ENCODE results near the gene C1QTNF8.

C1QTNF8 gene

DNA sequence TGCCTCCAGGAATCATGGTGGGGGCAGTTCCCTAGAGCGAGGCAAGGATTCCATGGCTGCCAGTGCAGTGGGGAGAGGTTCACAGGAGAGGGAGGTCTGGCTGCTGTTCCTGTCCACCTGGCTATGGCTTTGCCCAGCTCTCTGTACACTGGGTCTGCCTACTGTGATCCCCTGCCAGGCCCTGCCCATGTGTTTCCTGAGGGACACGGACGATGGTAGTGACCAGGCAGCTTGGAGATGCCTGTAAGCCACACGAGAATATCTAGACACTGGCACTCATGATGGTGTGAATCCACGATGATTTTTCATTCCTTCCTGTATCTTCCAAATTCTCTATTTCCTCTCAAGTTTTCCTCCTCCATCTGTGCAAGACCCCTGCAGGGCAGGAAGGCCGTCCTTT is 11.1 kb downstream of the C1QTNF8 start:
- no peak for DNase-seq
- peaks cover 11% of the 10 kb centered on the region for H3K9me3 Mint-ChIP-seq
- H3K36me3 Mint-ChIP-seq (ENCODE audit: low read depth), result no peaks in the 10 kb centered on the region
- peaks cover 43% of the 10 kb centered on the region for H3K27me3 Mint-ChIP-seq
- H3K27ac Mint-ChIP-seq, result no peak overlapping the region
- no peaks in the 10 kb centered on the region for H3K4me1 Mint-ChIP-seq (ENCODE audit: low read depth)
- no peak overlapping the region for H3K4me3 Mint-ChIP-seq

DNA sequence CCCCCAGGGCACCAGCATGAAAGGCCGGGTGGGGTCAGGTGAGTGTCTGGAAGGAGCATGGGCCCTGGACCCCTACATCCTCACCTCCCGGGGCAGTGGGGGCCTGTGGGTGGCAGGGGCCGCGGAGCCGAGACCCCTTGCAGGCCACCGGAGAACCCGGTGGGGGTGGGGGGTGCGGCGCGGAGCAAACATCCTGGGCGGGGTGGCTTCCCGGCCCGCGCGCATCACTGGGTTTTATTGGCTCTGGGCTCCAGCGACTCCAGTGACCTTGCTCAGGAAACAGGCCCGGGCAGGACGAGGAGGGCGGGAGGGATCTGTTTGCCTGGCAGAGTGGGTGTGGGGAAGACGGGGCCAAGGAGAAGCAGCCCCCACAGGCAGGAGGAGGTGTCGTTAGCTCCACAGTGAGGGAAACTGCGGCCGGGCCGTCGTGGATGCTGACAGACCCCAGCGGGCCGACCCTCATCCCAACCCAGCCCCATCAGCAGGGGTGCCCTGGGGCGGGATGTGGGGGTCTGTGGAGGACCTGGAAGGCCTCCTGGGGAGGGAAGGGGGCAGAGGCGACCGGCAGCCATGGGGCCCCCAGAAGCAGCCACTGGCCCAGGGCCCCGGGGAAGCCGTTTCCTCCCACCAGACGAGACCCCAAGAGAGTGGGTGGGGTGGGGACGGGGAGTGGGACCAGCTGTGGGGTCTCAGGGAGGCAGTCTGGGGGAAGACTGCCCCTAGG is 12.9 kb downstream of the C1QTNF8 start:
- Mint-ChIP-seq H3K36me3 (ENCODE audit: low read depth) (no peaks in the 10 kb centered on the region), H3K27ac (no peak overlapping the region), H3K4me1 (ENCODE audit: low read depth) (no peaks in the 10 kb centered on the region), H3K9me3 (peaks cover 11% of the 10 kb centered on the region), H3K4me3 (no peak overlapping the region), H3K27me3 (peaks cover 44% of the 10 kb centered on the region)
- DNase-seq, result no peak

DNA sequence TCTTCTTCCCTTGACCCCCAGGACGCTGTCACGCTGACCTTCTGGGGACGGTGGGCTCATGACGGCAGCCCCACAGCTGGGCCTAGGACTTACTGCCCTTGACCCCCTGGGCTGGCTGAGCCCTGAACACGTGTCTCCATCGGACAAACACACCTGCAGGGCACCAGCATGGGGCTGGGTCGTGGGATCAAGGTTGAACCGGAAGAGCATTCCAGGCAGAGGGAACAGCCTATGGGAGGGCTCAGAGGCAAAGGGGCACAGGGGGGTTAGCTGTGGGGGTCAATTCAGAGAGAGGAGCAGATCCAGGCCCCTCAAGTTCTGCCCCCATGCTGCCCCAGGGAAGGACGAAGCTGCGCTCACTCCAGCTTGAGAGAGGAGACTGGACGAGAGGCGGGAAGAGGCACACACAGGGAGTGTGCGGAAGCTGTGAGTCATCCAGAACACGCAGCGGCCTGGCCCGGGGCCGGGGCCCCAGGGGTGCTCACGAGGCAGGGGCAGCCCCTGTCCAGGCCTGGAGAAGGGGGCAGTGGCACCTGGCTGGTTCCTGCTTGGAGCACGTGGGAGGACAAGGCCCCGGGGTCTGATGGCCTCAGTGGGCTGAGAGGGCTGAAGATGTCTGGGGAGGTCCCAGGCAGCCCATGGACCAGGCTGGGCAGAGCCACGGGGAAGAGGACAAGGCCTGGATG is 13.6 kb downstream of the C1QTNF8 start:
- Mint-ChIP-seq H3K9me3 (peaks cover 11% of the 10 kb centered on the region), H3K4me3 (no peak overlapping the region), H3K27ac (no peak overlapping the region), H3K27me3 (peaks cover 43% of the 10 kb centered on the region), H3K4me1 (ENCODE audit: low read depth) (no peaks in the 10 kb centered on the region), H3K36me3 (ENCODE audit: low read depth) (no peaks in the 10 kb centered on the region)
- no peak for DNase-seq

DNA sequence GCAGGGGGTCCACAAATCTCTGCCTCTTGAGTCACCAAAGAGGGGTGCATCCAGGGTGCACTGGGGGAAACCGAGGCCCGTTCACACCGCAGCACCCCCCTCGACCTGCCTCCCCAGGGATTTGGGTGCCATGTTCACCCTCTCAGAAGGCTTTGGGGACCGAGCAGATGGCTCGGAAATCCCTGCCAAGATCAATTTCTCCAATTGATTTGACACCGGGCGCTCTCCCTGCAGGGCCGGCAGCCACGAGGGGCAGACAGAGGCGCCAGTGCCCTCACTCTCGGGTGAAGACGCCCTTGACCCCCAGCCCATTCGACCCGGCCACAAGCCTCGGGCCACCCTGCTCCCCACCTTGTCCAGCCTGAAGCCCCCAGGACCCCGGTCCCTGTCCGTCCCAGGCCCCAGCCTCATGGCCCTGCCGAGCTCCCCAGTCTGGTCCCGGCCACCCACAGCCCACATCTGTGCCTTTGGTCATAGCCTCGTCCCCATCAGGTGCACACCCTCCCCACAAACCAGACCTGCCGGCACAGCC is 14.2 kb downstream of the C1QTNF8 start:
- Mint-ChIP-seq H3K9me3 (peaks cover 11% of the 10 kb centered on the region), H3K27ac (no peak overlapping the region), H3K36me3 (ENCODE audit: low read depth) (no peaks in the 10 kb centered on the region), H3K4me3 (no peak overlapping the region), H3K27me3 (peaks cover 49% of the 10 kb centered on the region), H3K4me1 (ENCODE audit: low read depth) (no peaks in the 10 kb centered on the region)
- DNase-seq, result no peak

DNA sequence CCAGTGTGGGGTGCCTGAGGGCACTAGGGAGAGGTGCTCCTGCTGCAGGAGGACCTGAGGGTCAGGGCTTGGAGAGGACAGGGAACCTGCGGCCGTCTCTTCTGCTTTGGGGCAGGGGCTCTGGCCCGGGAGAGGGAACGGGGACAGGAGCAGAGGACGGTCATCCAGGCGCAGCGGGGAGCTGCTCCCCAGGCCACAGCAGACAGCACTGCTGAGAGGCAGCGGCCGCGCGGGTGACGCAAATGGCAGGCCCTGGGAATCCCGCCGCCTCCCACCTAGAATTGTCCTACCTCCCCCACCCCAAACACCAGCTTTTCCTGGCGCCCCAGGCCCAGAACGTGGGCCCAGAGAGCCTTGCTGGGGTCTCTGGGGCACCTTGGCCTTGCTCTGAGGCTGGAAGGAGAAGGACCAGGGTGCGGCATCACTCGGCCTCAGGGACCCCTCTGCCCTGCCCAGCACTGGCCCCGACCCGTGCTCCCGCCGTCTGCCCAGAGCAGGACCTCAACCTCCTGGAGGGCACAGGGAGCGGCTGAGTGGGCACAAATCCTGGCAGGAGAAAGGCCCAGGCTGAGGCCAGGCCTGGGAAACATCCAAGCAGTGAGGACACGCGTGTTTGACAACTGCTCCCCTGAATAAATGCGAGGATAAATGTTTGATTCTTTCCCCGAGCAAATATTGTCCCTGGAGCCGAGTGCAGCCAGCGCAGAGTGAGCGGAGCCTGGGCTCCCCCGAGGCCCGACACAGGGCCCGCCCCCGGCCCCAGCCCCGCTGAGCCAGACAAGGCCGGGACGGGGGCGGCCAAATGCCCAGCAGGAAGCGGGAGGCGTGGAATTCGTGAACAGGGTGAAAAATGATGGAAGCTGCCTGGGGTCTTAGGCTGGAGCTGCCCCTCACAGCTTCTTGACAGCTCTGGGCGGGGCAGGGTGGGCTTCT is 15.0 kb downstream of the C1QTNF8 start:
- H3K9me3 Mint-ChIP-seq, result peaks cover 11% of the 10 kb centered on the region
- H3K27ac Mint-ChIP-seq, result no peak overlapping the region
- H3K4me3 Mint-ChIP-seq, result no peak overlapping the region
- H3K27me3 Mint-ChIP-seq, result peaks cover 55% of the 10 kb centered on the region
- no peak for DNase-seq
- no peaks in the 10 kb centered on the region for H3K36me3 Mint-ChIP-seq (ENCODE audit: low read depth)
- no peaks in the 10 kb centered on the region for H3K4me1 Mint-ChIP-seq (ENCODE audit: low read depth)

DNA sequence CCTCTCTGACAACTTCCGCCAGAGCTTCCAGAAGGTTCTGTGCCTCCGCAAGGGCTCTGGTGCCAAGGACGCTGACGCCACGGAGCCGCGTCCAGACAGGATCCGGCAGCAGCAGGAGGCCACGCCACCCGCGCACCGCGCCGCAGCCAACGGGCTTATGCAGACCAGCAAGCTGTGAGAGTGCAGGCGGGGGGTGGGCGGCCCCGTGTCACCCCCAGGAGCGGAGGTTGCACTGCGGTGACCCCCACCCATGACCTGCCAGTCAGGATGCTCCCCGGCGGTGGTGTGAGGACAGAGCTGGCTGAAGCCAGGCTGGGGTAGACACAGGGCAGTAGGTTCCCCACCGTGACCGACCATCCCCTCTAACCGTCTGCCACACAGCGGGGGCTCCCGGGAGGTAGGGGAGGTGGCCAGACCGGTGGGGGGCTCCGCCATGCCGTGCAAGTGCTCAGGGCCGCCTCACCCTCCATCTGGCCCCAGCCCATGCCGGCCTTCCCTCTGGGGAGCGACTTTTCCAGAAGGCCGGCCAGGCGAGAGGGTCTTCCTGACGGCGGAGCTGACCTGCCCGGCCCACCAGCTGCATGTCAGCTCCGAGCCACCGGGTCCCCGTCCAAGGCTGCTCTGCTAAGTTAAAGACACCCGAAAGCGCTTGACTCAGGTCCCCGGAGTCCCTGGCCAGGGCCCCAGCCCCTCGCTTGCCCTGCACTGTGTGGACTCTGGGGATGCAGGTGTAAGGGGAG is 16.1 kb downstream of the C1QTNF8 start:
- H3K27ac Mint-ChIP-seq, result no peak overlapping the region
- DNase-seq, result no peak
- peaks cover 3% of the 10 kb centered on the region for H3K9me3 Mint-ChIP-seq
- H3K4me1 Mint-ChIP-seq (ENCODE audit: low read depth), result no peaks in the 10 kb centered on the region
- no peaks in the 10 kb centered on the region for H3K36me3 Mint-ChIP-seq (ENCODE audit: low read depth)
- peaks cover 45% of the 10 kb centered on the region for H3K27me3 Mint-ChIP-seq
- no peak overlapping the region for H3K4me3 Mint-ChIP-seq

DNA sequence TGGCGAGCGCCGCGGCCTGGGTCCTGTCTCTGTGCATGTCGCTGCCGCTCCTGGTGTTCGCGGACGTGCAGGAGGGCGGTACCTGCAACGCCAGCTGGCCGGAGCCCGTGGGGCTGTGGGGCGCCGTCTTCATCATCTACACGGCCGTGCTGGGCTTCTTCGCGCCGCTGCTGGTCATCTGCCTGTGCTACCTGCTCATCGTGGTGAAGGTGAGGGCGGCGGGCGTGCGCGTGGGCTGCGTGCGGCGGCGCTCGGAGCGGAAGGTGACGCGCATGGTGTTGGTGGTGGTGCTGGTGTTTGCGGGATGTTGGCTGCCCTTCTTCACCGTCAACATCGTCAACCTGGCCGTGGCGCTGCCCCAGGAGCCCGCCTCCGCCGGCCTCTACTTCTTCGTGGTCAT is 16.7 kb downstream of the C1QTNF8 start:
- Mint-ChIP-seq H3K27me3 (peaks cover 49% of the 10 kb centered on the region), H3K27ac (no peak overlapping the region), H3K36me3 (ENCODE audit: low read depth) (no peaks in the 10 kb centered on the region), H3K9me3 (no peaks in the 10 kb centered on the region), H3K4me3 (no peak overlapping the region), H3K4me1 (ENCODE audit: low read depth) (no peaks in the 10 kb centered on the region)
- no peak for DNase-seq

DNA sequence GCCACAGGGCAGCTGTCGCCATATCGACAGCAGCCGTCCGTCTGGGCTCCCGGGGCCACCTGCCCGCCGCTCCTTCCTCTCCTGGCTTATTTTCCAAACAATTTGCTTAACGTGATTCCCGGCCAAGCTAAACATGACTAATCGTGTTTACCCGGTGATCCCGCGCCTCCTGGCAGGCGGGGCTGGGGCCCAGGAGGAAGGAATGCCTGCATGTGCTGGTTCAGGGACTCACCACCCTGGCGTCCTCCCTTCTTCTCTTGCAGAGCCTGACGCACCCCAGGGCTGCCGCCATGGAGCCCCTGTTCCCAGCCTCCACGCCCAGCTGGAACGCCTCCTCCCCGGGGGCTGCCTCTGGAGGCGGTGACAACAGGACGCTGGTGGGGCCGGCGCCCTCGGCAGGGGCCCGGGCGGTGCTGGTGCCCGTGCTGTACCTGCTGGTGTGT is 17.4 kb downstream of the C1QTNF8 start:
- no peak overlapping the region for H3K4me3 Mint-ChIP-seq
- H3K27me3 Mint-ChIP-seq, result peaks cover 44% of the 10 kb centered on the region
- no peak for DNase-seq
- no peaks in the 10 kb centered on the region for H3K36me3 Mint-ChIP-seq (ENCODE audit: low read depth)
- H3K27ac Mint-ChIP-seq, result no peak overlapping the region
- H3K9me3 Mint-ChIP-seq, result no peaks in the 10 kb centered on the region
- H3K4me1 Mint-ChIP-seq (ENCODE audit: low read depth), result no peaks in the 10 kb centered on the region

DNA sequence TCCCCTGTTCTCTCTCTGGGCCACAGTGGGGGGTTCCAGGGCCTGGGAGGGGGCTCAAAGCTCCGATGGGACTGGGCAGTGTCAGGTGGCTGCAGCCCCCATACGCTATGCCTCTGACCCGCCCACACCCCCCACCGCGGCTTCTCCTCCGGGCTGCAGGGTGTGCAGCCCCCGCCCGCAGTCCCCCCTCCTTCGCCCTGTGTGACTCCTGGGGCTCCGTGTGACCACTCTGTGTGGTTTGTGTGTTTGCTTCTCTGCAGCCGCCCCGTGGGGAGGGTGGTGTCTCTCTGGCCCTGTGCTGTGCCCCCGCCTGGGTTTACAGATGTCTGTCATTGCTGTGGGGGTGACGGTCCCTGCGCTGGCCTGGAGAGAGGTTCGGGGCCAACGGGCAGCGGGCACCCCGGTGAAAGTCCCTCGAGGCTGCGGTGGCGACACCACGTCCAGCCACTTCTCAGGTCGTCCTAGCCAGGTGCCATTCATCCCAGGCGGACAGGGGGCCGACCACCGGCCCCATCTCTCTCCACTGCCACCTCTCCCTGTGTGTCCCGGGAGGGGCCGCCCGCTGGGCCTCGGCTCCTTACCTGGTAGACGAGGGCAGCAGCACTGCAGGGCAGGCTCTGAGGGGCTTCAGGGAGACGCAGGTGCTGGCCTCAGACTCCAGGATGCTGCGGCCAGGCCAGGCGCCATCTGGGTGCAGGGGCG is 18.0 kb downstream of the C1QTNF8 start:
- no peak overlapping the region for H3K4me3 Mint-ChIP-seq
- no peaks in the 10 kb centered on the region for H3K9me3 Mint-ChIP-seq
- peaks cover 47% of the 10 kb centered on the region for H3K27me3 Mint-ChIP-seq
- no peaks in the 10 kb centered on the region for H3K4me1 Mint-ChIP-seq (ENCODE audit: low read depth)
- no peak overlapping the region for H3K27ac Mint-ChIP-seq
- DNase-seq, result no peak
- H3K36me3 Mint-ChIP-seq (ENCODE audit: low read depth), result no peaks in the 10 kb centered on the region

DNA sequence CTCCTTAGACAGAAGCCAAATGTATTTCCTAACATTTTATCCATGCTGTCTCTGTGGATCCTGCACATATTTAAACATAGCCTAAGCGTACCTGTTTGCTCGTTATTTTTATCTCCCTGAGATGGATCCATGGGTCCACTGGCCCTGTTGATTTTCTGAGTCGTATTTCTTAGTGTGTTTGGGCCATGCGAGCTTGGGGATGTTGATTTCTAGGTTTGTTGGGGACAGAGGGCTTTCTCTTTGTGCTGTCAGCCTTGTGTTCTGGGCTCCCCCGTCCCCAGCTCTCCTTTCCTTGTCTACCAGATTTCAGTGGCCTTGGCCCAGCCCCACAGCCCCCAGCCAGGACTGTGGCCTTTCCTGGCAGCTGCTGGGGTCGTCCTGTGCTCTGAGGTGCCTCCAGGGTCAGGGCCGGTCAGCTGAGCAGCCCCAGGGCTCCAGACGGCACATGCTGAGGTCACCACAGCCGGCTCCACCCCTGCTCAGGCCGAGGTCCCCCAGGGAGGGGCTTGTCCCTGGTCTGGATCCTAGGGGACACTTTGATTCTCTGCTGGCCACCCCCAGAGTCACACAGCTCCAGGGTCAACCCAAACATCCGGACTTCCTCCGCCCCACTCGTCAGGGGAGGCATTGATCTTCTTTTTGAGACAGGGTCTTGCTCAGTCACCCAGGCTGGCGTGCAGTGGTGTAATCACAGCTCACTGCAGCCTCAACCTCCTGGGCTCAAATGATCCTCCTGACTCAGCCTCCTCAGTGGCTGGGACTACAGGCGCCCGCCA is 19.1 kb downstream of the C1QTNF8 start:
- H3K4me3 Mint-ChIP-seq, result no peak overlapping the region
- DNase-seq, result no peak
- H3K27me3 Mint-ChIP-seq, result peaks cover 44% of the 10 kb centered on the region
- H3K4me1 Mint-ChIP-seq (ENCODE audit: low read depth), result no peaks in the 10 kb centered on the region
- no peaks in the 10 kb centered on the region for H3K9me3 Mint-ChIP-seq
- no peaks in the 10 kb centered on the region for H3K36me3 Mint-ChIP-seq (ENCODE audit: low read depth)
- H3K27ac Mint-ChIP-seq, result no peak overlapping the region

DNA sequence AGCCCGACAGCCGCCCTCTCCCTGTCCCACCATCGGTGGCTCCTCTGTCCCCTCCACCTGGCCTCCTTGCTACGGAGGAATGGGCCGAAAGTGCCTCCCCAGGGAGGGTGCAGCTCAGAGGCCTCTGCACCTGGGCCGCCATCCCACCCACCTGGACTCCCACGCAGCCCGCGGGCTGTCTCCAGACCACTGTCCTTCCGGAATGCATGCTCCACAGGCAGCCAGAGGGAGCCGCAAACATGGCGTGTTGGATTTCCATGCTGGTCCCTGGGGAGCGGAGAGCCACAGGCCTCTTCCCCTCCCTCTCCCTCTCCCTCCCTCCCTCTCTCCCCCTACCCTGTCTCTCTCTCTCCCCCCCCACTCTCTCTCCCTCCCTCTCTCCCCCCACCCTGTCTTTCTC is 20.5 kb downstream of the C1QTNF8 start:
- H3K4me3 Mint-ChIP-seq, result no peak overlapping the region
- H3K27ac Mint-ChIP-seq, result no peak overlapping the region
- no peak for DNase-seq
- no peaks in the 10 kb centered on the region for H3K36me3 Mint-ChIP-seq (ENCODE audit: low read depth)
- peaks cover 45% of the 10 kb centered on the region for H3K27me3 Mint-ChIP-seq
- H3K9me3 Mint-ChIP-seq, result no peaks in the 10 kb centered on the region
- H3K4me1 Mint-ChIP-seq (ENCODE audit: low read depth), result no peaks in the 10 kb centered on the region

DNA sequence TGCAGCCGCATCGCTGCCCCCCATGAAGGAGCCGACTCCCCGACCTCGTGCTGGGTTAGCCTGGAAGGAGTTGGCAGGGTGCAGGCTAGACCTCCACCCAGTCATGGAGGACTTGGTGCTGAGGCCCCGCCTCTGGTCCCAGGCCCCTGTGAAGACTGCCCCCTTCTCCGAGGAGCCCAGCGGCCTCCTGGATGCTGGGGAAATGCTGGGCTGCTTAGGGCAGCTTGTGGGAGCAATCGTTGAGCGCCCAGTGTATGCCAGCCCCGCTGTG is 21.7 kb downstream of the C1QTNF8 start:
- no peak for DNase-seq
- H3K9me3 Mint-ChIP-seq, result no peaks in the 10 kb centered on the region
- H3K27me3 Mint-ChIP-seq, result peaks cover 46% of the 10 kb centered on the region
- no peaks in the 10 kb centered on the region for H3K36me3 Mint-ChIP-seq (ENCODE audit: low read depth)
- no peak overlapping the region for H3K27ac Mint-ChIP-seq
- H3K4me1 Mint-ChIP-seq (ENCODE audit: low read depth), result no peaks in the 10 kb centered on the region
- no peak overlapping the region for H3K4me3 Mint-ChIP-seq

Measured in activated T-cell treated with anti-CD3 and anti-CD28 coated beads, Interleukin-2, amount 50 U/mL, for 24 hours (primary cell).